Endometrial microvascular endothelial cells (primary cell): Measurements from ENCODE around the gene KCTD19. TPM values are rescaled to one million over a fixed set of nuclear protein-coding genes. Genes with fewer than 3 reads are reported as not detected.

Experiments used
- in situ Hi-C: cut with HindIII; loops from 2 replicates; pipeline ENCODE4 v1.10.0; 2017; ENCODE audit warnings: low sequenced_read_pairs, low pct_unique_long_range_greater_than_20kb; ENCODE audit errors: inconsistent ontology term
- total RNA-seq: library from RNA; depleted of rRNA; stranded (reverse); fragments of >200 nt; gene quantifications from one replicate; pipeline ENCODE4 v1.2.3, GENCODE V29; 2015; ENCODE audit errors: inconsistent ontology term

Gene KCTD19
- total RNA-seq, 1 donor from 2014 or later: under 0.01 TPM

GRCh38 chr16:67249178-67250044 lies 77.1 kb downstream of the KCTD19 start:
- in situ Hi-C loops: no loop called here

DNA sequence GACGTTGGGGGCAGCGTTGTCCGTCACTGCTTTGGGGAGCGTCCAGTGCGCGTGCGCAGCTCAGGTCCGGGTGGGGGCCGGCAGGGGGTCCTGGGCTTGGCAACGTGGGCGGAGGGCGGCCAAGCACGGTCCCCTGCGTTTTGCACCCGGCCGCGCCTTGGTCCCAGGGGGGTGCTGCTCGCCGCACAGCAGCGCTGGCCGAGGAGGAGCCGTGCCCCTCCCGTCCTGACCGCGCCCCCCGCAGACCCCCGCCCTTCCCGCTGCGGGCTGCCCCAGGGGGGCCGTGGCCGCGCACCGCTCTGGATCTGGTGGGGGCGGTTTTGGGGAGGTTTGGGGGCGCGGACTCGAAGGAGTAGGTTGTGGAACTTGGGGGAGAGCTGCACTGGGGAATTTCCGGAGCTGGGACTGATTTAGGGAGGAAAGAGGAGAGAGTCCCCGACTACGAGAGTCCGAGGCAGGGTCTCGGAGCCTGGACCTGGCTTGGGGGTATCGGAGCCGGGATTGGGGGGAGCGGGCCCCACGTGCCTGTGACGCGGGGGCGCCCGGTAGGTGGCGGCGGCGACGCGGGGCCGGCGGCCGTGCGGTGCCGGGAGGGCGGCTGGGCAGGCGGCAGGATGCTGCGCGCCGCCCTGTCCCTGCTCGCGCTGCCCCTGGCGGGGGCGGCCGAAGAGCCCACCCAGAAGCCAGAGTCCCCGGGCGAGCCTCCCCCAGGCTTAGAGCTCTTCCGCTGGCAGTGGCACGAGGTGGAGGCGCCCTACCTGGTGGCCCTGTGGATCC lies 78.0 kb downstream of the KCTD19 start, which contains the start of gene SLC9A5:
Gene SLC9A5 (plus strand): TSS at position 579 of the 777 bp plus-strand sequence. CDS start 36 bp downstream, at position 615.
- in situ Hi-C loops: no loop called here

DNA sequence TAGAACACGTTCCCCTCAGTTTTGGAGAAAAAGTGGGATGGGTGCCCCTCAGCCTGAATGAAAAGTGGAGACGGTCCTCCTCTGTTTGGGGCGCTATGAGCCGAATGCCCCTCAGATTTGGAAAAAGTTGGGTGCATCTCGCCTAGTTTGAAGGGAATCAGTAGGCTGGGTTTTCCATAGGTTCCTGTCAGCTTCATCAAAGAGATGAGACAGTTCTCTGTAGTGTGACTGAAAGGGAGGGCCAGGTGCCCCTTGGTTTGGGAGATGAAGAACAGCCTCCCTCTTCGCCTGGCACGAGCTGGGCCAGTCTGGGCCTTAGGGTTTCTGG lies 78.5 kb downstream of the KCTD19 start:
- in situ Hi-C loops: no loop called here

GRCh38 chr16:67247192-67248072 lies 79.1 kb downstream of the KCTD19 start, which contains the start of gene FHOD1:
Gene FHOD1 (minus strand): TSS chr16:67247481. CDS start chr16:67247410, 71 bp downstream.
- in situ Hi-C loops: no loop called here

DNA sequence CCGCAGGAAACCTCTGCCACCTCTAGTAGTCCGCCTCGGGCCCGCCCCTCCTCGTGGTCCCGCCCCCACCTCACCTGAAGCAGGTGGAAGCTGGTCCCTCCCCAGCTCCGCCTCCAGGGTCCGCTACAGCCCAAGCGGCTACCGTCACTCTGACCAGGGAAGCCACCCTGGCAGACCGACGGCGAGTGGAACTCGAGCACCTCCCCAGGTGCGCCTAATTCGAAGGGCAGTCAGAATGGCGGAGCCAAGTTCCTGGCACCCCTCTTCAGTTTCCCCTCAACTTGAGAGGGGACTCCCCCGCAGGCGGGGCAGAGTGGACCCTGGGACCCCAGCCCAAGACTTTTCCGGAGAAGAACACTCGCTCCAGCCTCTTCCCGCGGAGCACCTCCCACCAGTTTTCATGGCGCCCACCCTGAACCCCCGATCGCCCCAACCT lies 79.8 kb downstream of the KCTD19 start:
- in situ Hi-C loops: no loop called here

DNA sequence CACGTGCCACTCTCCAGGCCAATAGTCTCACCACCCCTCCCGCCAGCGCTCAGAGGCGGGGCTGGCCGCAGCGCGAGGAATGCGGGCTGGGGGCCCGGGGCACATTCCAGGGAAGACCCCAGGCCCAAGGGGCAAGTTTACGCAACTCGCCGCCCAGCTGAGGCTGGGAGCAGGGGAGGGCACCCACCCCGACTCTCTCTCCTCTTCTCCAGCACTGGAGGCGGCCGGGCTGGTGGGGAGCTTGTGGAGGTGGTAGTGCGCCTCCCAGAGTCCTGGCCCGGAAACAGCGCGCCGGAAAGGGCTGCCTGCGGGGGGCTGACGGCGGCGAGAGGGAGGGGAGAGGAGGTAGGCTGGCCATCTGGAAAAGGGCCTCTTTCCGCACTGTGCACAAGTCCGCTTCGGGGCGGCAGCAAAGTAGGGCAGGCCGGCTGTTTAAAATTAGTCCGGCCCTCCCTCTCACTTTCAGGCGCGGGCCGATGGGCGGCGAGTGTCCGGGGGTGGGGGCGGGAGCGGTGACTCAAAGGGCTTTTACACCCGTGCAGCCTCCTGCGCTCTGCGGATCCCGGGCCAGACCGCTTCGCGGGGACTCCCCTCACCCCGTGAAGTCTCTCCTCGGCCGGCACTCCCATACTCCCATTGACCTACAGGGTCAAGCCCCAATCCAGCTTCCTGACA lies 80.3 kb downstream of the KCTD19 start:
- in situ Hi-C loops: no loop called here

- in situ Hi-C loops: no loop called here
Observed at GRCh38 chr16:67245674-67246080, 80.9 kb downstream of the KCTD19 start.

DNA sequence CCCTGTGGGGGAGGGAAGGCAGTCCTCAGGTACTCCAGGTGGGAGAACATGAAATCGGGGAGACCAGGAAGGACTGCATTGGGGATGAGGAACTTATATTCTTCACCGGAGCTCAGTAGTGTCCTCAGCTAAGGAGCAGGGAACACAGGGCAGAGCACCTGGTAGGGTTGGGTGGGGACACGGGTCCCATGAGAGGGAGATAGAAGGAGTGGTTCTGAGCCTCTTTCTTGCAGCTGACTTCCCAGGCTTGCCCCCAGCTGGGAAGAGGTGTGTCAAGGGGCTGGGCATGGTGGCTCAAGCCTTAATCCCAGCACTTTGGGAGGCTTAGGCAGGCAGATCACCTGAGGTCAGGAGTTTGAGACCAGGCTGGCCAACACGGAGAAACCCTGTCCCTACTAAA lies 81.4 kb downstream of the KCTD19 start:
- in situ Hi-C loops: no loop called here

DNA sequence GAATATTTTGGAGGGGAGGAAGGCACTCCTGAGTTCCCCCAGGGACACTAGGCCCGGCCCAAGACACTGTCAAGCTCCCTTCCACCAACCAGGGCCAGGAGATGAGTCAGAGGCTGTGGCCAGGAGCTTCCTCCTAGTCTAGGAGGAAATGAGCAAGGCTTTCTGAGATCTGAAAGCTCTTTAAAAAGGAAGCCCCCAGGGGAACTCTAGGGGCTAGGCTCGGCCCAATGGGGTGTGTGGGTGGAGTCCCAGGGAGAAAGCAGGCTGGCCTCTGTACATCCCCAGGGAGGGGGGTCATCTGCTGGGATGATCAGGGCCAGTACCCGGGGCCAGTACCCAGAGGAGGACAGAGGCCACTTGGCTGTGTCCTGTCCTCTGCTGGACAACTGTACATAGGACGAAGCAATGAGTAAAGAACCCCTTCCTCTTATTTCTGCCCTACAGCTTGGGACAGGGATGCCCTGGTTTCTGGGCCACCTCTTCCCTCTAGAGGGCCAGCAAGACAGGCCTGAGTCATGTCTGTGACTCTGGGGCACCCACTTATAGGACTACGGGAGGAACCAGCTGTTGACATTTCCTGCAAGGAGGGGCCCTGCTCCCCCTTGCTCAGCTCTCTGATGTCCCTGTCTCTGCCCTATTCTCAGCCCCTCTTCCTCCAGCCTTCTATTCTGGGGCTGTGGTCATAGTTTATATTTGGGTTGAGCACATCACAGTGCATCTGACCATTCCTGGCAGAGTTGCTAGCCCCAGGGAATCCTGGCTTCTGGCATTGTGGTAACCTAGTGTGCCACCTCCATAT lies 82.0 kb downstream of the KCTD19 start:
- in situ Hi-C loops: no loop called here

DNA sequence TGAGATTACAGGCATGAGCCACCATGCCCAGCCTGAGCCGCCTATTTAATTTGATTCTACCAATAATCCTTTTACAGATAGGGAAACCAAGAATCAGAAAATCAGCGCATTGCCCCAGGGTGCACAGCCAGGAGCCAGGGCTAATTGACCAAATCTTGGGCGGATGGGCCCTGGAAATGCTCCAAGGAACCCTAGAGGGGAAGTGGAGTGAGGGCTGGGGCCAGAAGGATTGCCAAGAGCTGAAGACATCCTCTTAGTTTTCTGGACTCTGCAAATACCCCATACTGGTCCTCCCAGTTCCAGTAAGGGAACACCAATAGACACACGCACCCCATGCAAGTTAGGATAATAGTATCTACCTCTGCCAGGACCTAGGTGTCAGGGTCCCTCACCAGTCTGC lies 83.1 kb downstream of the KCTD19 start:
- in situ Hi-C loops: no loop called here

GRCh38 chr16:67242138-67242730 lies 84.3 kb downstream of the KCTD19 start:
- in situ Hi-C loops: no loop called here

- in situ Hi-C loops: no loop called here
Observed at GRCh38 chr16:67241008-67241900, 85.3 kb downstream of the KCTD19 start.

DNA sequence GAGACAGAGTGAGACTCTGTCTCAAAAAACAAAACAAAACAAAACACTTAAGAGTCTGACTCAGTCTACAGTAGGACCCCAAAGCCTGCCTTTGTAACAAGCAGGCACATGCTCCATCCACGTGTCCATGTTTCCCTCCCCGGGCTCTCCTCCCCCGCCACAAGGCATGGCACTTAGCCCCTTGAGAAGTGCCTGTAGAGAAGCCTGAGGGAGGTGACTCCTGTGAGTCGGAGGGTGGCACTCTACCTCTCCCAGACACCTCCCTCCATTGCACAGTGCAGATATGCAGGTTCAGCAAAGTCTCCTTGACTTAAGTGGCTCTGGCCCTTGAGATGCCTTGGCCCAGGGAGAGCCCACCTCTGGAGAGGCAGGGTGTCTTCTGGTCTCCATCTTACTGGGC lies 86.0 kb downstream of the KCTD19 start:
- in situ Hi-C loops: no loop called here
